Endothelial cell of umbilical vein (primary cell): ENCODE measurements around the gene CDC42SE2.

Source experiments
- EZH2 ChIP-seq: IDR thresholded peaks from 2 replicates; pipeline ENCODE4 v1.6.1; 2012; ENCODE audit warnings: borderline replicate concordance, low read depth, mild to moderate bottlenecking, moderate library complexity, low read length, inconsistent platforms; ENCODE audit not compliant: severe bottlenecking
- MYC ChIP-seq: IDR thresholded peaks from one replicate; pipeline ENCODE4 v1.6.1; 2011; ENCODE audit warnings: mild to moderate bottlenecking, low read depth, low read length
- POLR2A ChIP-seq: IDR thresholded peaks from 2 replicates; pipeline ENCODE4 v1.6.1; 2012; ENCODE audit warnings: low read depth, mild to moderate bottlenecking, control low read depth, low read length
- POLR2AphosphoS5 ChIP-seq: IDR thresholded peaks from 2 replicates; pipeline ENCODE4 v1.6.1; 2012; ENCODE audit warnings: low read depth, mild to moderate bottlenecking, control low read depth, low read length, moderate library complexity; ENCODE audit not compliant: insufficient read depth
- TF ChIP-seq, protein P1 (sequence below), 2 donors: IDR thresholded peaks; 1 replicate in 1 of 2; 2 replicates in 1 of 2; pipeline ENCODE4 v1.5.1; 2011; ENCODE audit warnings: low read length in 2 of 2, mild to moderate bottlenecking in 2 of 2, moderate library complexity in 2 of 2, control low read depth in 1 of 2, inconsistent platforms in 1 of 2, low read depth in 1 of 2; ENCODE audit not compliant: insufficient read depth in 1 of 2; ENCODE audit errors: extremely low read depth in 1 of 2
- TF ChIP-seq, protein P2 (sequence below): IDR thresholded peaks from 2 replicates; pipeline ENCODE4 v1.6.1; 2011; ENCODE audit not compliant: insufficient read depth, insufficient read length

DNA sequence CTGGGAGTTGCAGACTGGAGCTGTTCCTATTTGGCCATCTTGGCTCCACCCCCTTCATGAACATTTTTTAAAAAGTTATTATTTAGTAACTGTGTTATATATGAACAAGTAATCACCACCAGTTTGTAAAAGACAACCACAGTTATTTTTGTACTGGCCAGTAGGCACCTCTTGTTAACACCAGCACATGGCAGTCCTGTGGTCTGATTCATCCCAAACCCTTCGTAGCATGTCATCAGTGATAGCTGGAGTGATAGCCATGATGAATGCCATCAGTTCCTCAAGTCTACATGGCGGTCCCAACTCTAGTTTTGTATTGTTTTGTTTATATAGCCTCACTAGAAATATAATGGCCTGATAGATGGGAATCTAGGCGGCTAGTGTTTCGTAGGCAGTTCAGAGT, 74.2 kb downstream of the CDC42SE2 start:
- TF ChIP-seq, protein P1, sequence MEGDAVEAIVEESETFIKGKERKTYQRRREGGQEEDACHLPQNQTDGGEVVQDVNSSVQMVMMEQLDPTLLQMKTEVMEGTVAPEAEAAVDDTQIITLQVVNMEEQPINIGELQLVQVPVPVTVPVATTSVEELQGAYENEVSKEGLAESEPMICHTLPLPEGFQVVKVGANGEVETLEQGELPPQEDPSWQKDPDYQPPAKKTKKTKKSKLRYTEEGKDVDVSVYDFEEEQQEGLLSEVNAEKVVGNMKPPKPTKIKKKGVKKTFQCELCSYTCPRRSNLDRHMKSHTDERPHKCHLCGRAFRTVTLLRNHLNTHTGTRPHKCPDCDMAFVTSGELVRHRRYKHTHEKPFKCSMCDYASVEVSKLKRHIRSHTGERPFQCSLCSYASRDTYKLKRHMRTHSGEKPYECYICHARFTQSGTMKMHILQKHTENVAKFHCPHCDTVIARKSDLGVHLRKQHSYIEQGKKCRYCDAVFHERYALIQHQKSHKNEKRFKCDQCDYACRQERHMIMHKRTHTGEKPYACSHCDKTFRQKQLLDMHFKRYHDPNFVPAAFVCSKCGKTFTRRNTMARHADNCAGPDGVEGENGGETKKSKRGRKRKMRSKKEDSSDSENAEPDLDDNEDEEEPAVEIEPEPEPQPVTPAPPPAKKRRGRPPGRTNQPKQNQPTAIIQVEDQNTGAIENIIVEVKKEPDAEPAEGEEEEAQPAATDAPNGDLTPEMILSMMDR (IDR thresholded peaks at IDR 0.05; ENCODE audit: extremely low read depth in 1 of 2, insufficient read depth in 1 of 2, low read depth in 1 of 2, low read length in 2 of 2) = no peak
- TF ChIP-seq POLR2A (no peak), POLR2AphosphoS5 (no peak), EZH2 (no peak), MYC (no peak)
- TF ChIP-seq, protein P2, sequence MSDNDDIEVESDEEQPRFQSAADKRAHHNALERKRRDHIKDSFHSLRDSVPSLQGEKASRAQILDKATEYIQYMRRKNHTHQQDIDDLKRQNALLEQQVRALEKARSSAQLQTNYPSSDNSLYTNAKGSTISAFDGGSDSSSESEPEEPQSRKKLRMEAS = no peak
